ENCODE data around the gene LAPTM4A.
A peak's percentile ranks its signal among the peaks of the same experiment; 100 is the strongest.
"Not testable (repeated sequence)": the region's sequence is repeated elsewhere in the genome, so short reads cannot be mapped to it uniquely, and the experiment has no call there.

LAPTM4A gene

GRCh38 chr2:20051532-20052228, at the start of gene LAPTM4A:
LAPTM4A (minus strand) TSS chr2:20051628; CDS start chr2:20051520, 108 bp downstream.
- FAIRE-seq: peak; percentile 94

GRCh38 chr2:20100711-20101110, 49.3 kb upstream of the LAPTM4A start:
- no peak for FAIRE-seq

GRCh38 chr2:20099780-20100179, 48.4 kb upstream of the LAPTM4A start:
- FAIRE-seq: no peak

- FAIRE-seq: no peak
Observed at GRCh38 chr2:20097889-20098714, 46.7 kb upstream of the LAPTM4A start.

GRCh38 chr2:20095469-20095868, 44.0 kb upstream of the LAPTM4A start:
- no peak for FAIRE-seq

- FAIRE-seq: no peak
Observed at GRCh38 chr2:20094955-20095354, 43.5 kb upstream of the LAPTM4A start.

GRCh38 chr2:20094142-20094755, 42.8 kb upstream of the LAPTM4A start:
- no peak for FAIRE-seq

- no peak for FAIRE-seq
Observed at GRCh38 chr2:20093263-20094141, 42.1 kb upstream of the LAPTM4A start.

GRCh38 chr2:20092901-20093235, 41.4 kb upstream of the LAPTM4A start:
- no peak for FAIRE-seq

- no peak for FAIRE-seq
Observed at GRCh38 chr2:20092226-20092900, 40.9 kb upstream of the LAPTM4A start.

GRCh38 chr2:20091305-20091991, 40.0 kb upstream of the LAPTM4A start:
- FAIRE-seq: no peak

GRCh38 chr2:20089715-20090464, 38.5 kb upstream of the LAPTM4A start:
- FAIRE-seq: no peak

GRCh38 chr2:20085909-20086308, 34.5 kb upstream of the LAPTM4A start:
- FAIRE-seq: not testable (repeated sequence)

GRCh38 chr2:20082812-20083211, 31.4 kb upstream of the LAPTM4A start:
- FAIRE-seq: not testable (repeated sequence)

GRCh38 chr2:20081841-20082240, 30.4 kb upstream of the LAPTM4A start:
- no peak for FAIRE-seq

- FAIRE-seq: no peak
Observed at GRCh38 chr2:20080839-20081415, 29.5 kb upstream of the LAPTM4A start.

GRCh38 chr2:20080428-20080827, 29.0 kb upstream of the LAPTM4A start:
- FAIRE-seq: no peak

GRCh38 chr2:20079546-20080115, 28.2 kb upstream of the LAPTM4A start:
- FAIRE-seq: no peak

GRCh38 chr2:20077411-20077940, 26.0 kb upstream of the LAPTM4A start:
- no peak for FAIRE-seq

- no peak for FAIRE-seq
Observed at GRCh38 chr2:20076757-20077156, 25.3 kb upstream of the LAPTM4A start.
